NCI-H2171 treated with DMSO at 0.1 percent for 48 hours (cell line): ENCODE measurements around the gene SAMD3.
"Not testable (repeated sequence)": the region's sequence is repeated elsewhere in the genome, so short reads cannot be mapped to it uniquely, and the experiment has no call there.

ENCODE experiments used
- DNase-seq: peaks from one replicate; lab custom pipeline; 2025; lab: John Stamatoyannopoulos, UW

Gene SAMD3

GRCh38 chr6:130222775-130223174 is at the start of gene SAMD3:
Gene SAMD3, minus strand, starts transcription at chr6:130222951. Its CDS starts 7,678 bp downstream, at chr6:130215273.
- no peak for DNase-seq

DNA sequence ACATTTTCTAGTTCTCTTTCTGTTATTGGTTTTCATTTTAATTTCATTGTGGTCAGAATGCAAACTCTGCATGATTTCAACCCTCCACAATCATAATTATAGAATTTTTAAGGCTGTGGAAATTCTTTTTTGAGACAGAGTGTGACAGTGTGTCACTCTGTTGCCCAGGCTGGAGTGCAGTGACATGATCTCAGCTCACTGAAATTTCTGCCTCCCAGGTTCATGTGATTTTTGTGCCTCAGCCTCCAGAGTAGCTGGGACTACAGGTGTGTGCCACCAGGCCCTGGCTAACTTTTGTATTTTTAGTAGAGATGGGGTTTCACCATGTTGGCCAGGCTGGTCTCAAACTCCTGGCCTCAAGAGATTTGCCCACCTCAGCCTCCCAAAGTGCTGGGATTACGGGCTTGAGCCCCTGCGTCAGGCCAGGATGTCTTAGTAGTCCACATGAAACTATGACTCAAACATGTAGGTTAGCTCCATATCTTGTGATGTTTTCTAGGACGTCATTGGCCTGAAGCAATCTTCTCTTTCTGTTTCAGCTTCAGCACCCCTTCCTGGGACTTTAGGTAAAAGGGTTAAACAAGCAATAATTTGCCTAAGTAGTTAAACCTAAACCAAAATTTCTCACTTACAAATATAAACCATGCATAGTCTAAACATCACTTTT is 47.4 kb upstream of the SAMD3 start:
- DNase-seq: no peak

- not testable (repeated sequence) for DNase-seq
These were observed 42.8 kb upstream of the SAMD3 start for GRCh38 chr6:130265553-130265952.

GRCh38 chr6:130262008-130262407 is 39.3 kb upstream of the SAMD3 start:
- DNase-seq: no peak

- DNase-seq: not testable (repeated sequence)
These were observed 38.8 kb upstream of the SAMD3 start for GRCh38 chr6:130261558-130261957.

GRCh38 chr6:130260614-130261241 is 38.0 kb upstream of the SAMD3 start:
- not testable (repeated sequence) for DNase-seq

- DNase-seq: not testable (repeated sequence)
These were observed 37.3 kb upstream of the SAMD3 start for GRCh38 chr6:130260050-130260462.

DNA sequence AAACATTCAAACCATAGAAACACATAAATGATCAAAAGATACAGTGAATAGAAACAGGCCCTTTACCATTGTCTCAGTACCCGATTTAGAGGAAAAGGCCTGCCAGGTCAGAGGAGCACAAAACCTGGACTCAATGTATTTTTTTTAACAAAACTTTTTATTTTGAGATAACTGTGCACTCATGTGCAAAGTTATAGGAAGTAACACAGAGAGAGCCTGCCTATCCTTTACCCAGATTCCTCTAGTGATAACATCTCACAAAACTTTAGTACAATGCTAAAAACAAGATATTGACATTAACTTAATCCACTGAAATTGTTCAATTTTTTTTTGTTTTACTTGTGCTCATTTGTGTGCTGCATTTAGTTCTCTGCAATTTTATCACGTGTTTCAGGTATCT is 36.8 kb upstream of the SAMD3 start:
- DNase-seq: no peak

DNA sequence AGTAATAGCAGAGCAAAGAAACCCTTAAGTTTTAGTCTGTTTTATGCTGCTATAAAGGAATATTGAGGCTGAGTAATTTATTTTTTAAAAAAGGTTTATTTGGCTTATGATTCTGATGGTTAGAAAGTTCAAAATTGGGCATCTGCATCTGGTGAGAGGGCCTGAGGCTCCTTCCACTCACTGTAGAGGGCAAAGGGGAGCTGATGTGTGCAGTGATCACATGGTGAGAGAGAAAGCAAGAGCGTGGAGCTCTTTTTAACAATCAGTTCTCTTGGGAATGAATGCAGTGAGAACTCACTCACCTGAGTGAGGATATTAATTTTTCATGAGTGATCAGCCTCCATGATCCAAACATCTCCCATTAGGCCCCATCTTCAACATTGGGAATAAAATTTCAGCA is 36.4 kb upstream of the SAMD3 start:
- no peak for DNase-seq

DNA sequence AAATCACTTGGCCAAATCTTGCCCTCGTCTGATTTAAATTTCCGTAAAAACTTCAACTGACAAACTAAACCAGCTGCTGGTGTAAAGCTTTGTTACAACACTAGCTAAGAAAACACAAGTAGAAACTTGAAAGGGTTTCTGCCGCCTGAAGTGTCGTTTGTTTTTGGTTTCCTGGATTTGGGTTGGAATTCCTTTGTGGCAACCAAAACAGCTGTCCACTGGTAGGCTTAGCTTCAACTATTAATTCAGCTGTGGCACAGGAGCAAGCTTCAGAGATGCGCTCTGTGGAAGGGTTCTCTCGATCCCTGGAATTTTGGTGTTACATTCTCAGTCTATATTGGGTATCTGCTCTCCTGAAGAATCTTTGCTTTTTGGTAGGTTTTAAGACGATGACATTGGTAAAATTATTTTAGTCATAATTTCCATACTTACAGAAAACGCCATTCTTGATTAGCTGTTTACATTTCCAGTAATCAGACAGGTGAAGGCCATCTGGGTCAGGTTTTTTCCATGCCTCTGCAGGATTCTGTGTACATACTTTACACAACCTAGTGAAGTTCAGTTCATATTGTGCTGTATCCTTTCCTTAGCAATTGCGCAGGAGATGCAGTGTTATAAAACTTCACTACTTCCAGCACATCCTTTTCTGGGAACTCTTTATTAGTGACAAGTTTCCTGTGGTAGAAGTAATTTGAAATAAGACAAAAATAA is 29.9 kb upstream of the SAMD3 start:
- DNase-seq: no peak

DNA sequence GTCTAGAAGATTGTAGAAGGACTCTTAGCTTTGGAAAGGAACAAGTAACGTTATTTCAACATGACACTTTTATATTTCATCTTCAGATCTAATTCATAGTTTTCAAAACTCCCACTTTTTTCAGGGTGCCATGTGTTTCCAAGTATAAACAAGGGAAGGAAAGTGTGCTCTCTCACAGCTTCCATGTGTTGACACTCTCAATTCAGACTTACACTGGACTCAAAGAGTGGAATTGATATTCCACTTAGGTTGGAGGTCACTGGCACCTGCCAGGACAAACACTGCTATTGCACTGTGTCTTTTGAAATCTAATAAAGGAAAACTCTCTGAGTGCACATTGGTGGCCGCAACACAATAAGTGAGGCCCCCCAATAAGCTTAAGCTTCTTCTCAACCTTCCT is 22.5 kb upstream of the SAMD3 start:
- DNase-seq: no peak

DNA sequence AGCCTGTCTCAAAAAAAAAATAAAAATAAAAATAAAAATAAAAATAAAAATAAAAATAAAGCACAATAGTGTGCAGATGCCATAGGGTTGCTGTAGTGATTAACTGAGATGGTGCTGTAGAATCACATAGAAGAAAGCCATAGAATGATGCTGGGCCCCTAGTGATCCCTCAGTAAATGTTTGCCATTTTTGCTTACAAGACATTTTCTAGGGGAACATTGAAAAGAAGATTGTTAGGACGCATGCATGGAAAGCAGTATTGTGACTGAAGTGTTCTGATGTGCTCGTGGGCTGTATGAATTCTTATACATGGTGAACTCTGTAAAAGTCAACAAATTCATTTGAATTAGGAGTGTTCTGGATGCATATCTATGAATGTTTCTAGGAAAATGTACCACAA is 22.0 kb upstream of the SAMD3 start:
- DNase-seq: no peak

- DNase-seq: no peak
These were observed 17.5 kb upstream of the SAMD3 start for GRCh38 chr6:130240232-130240631.

DNA sequence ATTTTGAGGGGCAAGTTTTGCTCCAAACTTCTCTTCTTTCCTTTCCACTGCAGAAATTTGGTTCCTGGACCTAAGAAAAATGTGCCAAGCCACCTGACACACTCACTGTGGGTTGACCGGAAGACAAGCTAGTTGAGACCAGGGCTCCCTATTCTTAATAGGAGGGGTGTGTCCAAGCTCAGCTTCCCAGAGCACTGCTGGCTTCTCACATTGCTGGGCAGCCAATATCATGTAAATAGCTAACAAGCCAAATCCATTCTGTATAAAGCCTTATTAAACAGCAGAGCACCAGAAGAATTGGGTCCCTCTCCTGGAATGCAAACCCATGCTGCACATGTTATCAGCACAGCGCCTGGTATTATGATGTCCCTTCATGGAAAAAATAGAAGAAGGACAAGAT is 17.0 kb upstream of the SAMD3 start:
- DNase-seq: no peak

DNA sequence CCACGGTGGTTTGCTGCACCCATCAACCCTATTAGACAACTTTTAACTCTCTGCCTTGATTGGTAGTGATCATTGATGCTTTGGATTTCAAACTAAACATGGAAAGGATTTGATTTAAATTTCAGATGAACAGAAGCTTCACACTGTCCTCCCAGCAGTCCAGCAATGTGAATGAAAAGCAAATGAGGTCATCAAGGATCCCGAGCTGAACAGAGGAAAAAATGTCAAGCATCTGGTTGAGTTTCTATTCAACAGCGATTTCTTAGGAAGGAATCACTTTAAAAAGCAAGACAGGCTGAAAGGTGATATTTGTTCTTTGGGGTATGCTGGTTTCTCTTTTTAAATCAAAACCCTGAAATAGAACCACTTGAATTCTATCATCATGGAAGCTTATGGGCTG is 10.6 kb upstream of the SAMD3 start:
- DNase-seq: no peak

DNA sequence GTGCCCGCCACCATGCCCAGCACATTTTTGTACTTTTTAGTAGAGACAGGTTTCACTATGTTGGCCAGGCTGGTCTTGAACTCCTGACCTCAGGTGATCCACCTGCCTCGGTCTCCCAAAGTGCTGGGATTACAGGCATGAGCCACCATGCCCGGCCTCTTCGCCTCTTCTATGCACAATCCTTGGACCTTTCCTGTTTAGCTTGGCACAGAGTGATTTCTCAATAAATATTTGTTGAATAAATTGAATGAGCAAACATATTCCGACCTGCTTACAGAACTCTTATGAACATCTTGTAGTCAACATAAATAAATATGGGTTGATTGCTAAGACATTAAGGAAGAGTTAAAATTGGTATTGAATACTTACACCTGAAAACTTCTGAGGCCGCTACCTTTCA is 7.8 kb upstream of the SAMD3 start:
- DNase-seq: not testable (repeated sequence)

GRCh38 chr6:130229645-130230044 is 6.9 kb upstream of the SAMD3 start:
- DNase-seq: no peak

GRCh38 chr6:130223508-130223907 is 757 bp upstream of the SAMD3 start:
- no peak for DNase-seq

DNA sequence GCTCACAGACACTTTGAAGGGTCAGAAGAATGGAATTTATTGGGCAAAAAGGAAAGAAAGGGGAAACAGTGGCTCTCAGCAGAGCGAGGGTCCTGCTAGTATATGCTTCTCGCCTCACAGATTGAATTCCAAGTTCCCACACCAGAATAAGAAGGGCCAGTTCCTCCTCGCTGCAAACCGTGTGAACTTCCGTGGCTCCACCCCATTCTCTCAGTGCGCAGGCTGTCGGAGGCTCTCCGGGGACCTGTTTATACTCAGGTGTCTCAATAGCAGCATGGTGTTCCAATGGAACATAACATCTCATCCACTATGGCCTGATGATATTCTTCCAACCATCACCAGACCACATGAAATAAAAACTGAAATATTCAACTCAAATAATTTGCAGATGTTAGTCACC is 4.6 kb downstream of the SAMD3 start:
- DNase-seq: no peak

DNA sequence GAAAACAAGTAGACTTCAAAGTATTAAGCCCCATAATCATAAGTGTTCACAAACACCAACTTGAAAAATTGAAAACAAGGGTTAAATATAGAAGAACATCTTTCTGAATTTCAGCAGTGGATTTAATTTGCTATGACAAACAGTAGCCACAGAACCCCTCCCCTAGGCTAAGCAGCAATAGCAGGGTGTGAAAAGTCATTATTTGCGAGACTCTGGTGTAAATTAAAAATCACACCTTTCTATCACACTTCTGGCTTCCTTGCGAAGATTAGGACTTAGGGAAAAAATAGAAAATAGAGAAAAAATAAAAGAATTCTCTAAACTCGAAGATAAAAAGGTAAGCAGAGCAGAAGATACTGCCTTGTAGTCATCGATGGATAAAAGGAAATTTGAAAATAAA is 6.1 kb downstream of the SAMD3 start:
- DNase-seq: no peak

DNA sequence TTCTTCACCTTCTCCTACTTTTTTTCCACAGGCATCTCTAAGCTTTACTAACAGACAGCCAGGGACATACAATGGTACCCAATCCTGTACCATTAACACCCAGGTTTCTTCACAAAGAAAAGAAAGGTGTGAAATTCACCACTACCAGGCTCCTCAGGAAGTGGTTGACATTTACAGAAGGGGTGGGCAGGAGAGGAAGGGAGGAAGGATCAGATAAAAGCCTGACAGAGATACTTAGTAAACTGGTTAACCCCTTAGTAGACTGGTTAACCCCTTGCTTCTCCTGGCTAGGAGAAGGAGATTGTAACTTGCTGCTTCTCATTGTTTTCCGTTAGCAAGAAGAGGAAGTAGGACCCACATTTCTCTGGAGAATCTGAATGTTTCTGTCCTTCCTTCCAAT is 7.2 kb downstream of the SAMD3 start:
- no peak for DNase-seq

GRCh38 chr6:130212215-130212874 is 10.4 kb downstream of the SAMD3 start:
- DNase-seq: no peak

DNA sequence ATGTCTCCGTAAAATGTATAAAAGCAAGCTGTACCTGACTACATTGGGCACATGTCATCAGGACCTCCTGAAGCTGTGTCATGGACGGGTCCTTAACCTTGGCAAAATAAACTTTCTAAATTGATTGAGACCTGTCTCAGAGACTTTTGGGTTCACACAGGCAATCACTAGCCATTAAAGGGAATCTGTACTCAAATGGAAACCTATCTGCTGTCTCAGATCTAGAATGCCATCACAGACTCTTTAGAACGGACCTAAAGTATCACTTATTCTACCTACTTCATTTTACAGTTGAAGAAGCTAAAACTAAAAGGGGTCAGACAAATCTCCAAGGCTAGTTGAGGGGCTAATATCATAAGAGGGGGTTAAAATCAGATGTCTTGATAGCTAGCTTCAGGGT is 11.1 kb downstream of the SAMD3 start:
- DNase-seq: no peak
